ENCODE measurements around the gene GP2. TPM values are rescaled to one million over a fixed set of nuclear protein-coding genes. Genes with fewer than 3 reads are reported as not detected.
"Not testable (repeated sequence)": the region's sequence is repeated elsewhere in the genome, so short reads cannot be mapped to it uniquely, and the experiment has no call there.

The GP2 gene
- total and polyA plus RNA-seq, 2 donors (not counting 3 experiments of a cell fraction or from before 2014, with no cell fraction given), result not detected

- Histone ChIP-seq H3K79me2 (ENCODE audit: control insufficient read depth, insufficient read depth, low read length) (no peaks in the 10 kb centered on the region), H3K4me3 (replicated peaks in 1 of 3; ENCODE audit: insufficient read depth in 1 of 3, low read depth in 1 of 3, low read length in 3 of 3) (no peak overlapping the region), H3K9me1 (replicated peaks; ENCODE audit: control insufficient read depth, extremely low read depth, insufficient read depth, low read length) (no peaks in the 10 kb centered on the region), H4K20me1 (replicated peaks; ENCODE audit: control insufficient read depth, extremely low read depth, insufficient read depth, low read length) (no peaks in the 10 kb centered on the region), H3K36me3 (ENCODE audit: control insufficient read depth in 2 of 2, extremely low read depth in 1 of 2, insufficient read depth in 2 of 2, low read length in 2 of 2) (no peaks in the 10 kb centered on the region), H3K27me3 (ENCODE audit: control insufficient read depth in 2 of 2, insufficient read depth in 2 of 2, low read length in 2 of 2) (no peaks in the 10 kb centered on the region), H3K4me1 (ENCODE audit: control insufficient read depth, extremely low read depth, insufficient read depth, low read length) (no peaks in the 10 kb centered on the region), H2AFZ (ENCODE audit: low read depth, low read length) (no peak overlapping the region), H3K4me2 (ENCODE audit: insufficient read depth, low read length) (no peak overlapping the region), H3K9ac (replicated peaks; ENCODE audit: extremely low read depth, insufficient read depth, low read length) (no peak overlapping the region), H3K27ac (ENCODE audit: insufficient read depth, low read depth, low read length) (no peak overlapping the region), H3K9me3 (replicated peaks; ENCODE audit: control insufficient read depth, insufficient read depth, low read length) (no peaks in the 10 kb centered on the region)
- ChIA-PET CTCF (no interaction called here), POLR2A (no interaction called here)
- no TSS peak for BruUV-seq (replicated peaks)
- no peak for FAIRE-seq
- TF ChIP-seq FOS (IDR thresholded peaks at IDR 0.05; ENCODE audit: borderline replicate concordance, insufficient read depth, low read length) (no peak), GATA2 (IDR thresholded peaks at IDR 0.05; ENCODE audit: insufficient read depth, insufficient read length, low read depth, low read length) (no peak), POLR2A (IDR thresholded peaks at IDR 0.05; ENCODE audit: low read depth, low read length) (no peak), POLR2AphosphoS5 (IDR thresholded peaks at IDR 0.05; ENCODE audit: insufficient read depth, low read depth, low read length) (no peak), MAX (IDR thresholded peaks at IDR 0.05; ENCODE audit: insufficient read depth, insufficient read length) (no peak)
- DNase-seq (ENCODE audit: low read depth, low spot score), result no peak
- intact Hi-C loops (cut with micrococcal nuclease), result no loop called here
- dilution Hi-C loops (cut with MboI; ENCODE audit: extremely low pct_ligation_motif_present, low sequenced_read_pairs), result no loop called here
Observed at GRCh38 chr16:20313741-20314140, 13.6 kb downstream of the GP2 start.

- DNase-seq (ENCODE audit: low read depth, low spot score); intact Hi-C loops (cut with micrococcal nuclease); POLR2A ChIA-PET; H3K4me1 ChIP-seq (ENCODE audit: control insufficient read depth, extremely low read depth, insufficient read depth, low read length); H3K9ac ChIP-seq (replicated peaks; ENCODE audit: extremely low read depth, insufficient read depth, low read length); FAIRE-seq; dilution Hi-C loops (cut with MboI; ENCODE audit: extremely low pct_ligation_motif_present, low sequenced_read_pairs); BruUV-seq (replicated peaks); CTCF ChIA-PET; H3K79me2 ChIP-seq (ENCODE audit: control insufficient read depth, insufficient read depth, low read length); H4K20me1 ChIP-seq (replicated peaks; ENCODE audit: control insufficient read depth, extremely low read depth, insufficient read depth, low read length); H3K27ac ChIP-seq (ENCODE audit: insufficient read depth, low read depth, low read length); H3K4me2 ChIP-seq (ENCODE audit: insufficient read depth, low read length); H2AFZ ChIP-seq (ENCODE audit: low read depth, low read length); H3K4me3 ChIP-seq (replicated peaks in 1 of 3; ENCODE audit: insufficient read depth in 1 of 3, low read depth in 1 of 3, low read length in 3 of 3); H3K9me3 ChIP-seq (replicated peaks; ENCODE audit: control insufficient read depth, insufficient read depth, low read length); H3K36me3 ChIP-seq (ENCODE audit: control insufficient read depth in 2 of 2, extremely low read depth in 1 of 2, insufficient read depth in 2 of 2, low read length in 2 of 2); H3K27me3 ChIP-seq (ENCODE audit: control insufficient read depth in 2 of 2, insufficient read depth in 2 of 2, low read length in 2 of 2); H3K9me1 ChIP-seq (replicated peaks; ENCODE audit: control insufficient read depth, extremely low read depth, insufficient read depth, low read length): not testable (repeated sequence)
Observed at GRCh38 chr16:20312536-20313095, 14.7 kb downstream of the GP2 start.

Measured in endothelial cell of umbilical vein (primary cell).